Upper lobe of left lung (tissue), 6 donors: ENCODE data around the gene TBC1D1. TPM values are rescaled to one million over a fixed set of nuclear protein-coding genes. Genes with fewer than 3 reads are reported as not detected.

ENCODE experiments used
- ATAC-seq, 2 donors: fragments of 200-7000 bp; cut with Tn5 transposase; one replicate each; pipeline ENCODE4 v1.9.1; 2022; ENCODE audit warnings: mild to moderate bottlenecking in 2 of 2, moderate library complexity in 2 of 2; ENCODE audit not compliant: low FRiP score in 2 of 2
- DNase-seq, 2 donors: peaks; one replicate each; pipeline ENCODE4 v3.0.0-alpha.2; 2019 to 2020
- H3K27ac ChIP-seq, 4 donors: fragments of 200-600 bp; sonication (generic); one replicate each; pipeline ENCODE4 v1.5.1; 2016 to 2019
- H3K27me3 ChIP-seq, 4 donors: fragments of 200-600 bp; sonication (generic); one replicate each; pipeline ENCODE4 v1.5.1; 2017 to 2019
- H3K36me3 ChIP-seq, 4 donors: fragments of 200-600 bp; sonication (generic); one replicate each; pipeline ENCODE4 v1.5.1; 2016 to 2019
- H3K4me1 ChIP-seq, 4 donors: fragments of 200-600 bp; sonication (generic); one replicate each; pipeline ENCODE4 v1.5.1; 2018 to 2019
- H3K4me3 ChIP-seq, 4 donors: fragments of 200-600 bp; sonication (generic); one replicate each; pipeline ENCODE4 v1.5.1; 2017 to 2019; ENCODE audit warnings: mild to moderate bottlenecking in 2 of 4, moderate library complexity in 1 of 4
- H3K9me3 ChIP-seq, 4 donors: fragments of 200-600 bp; sonication (generic); one replicate each; pipeline ENCODE4 v1.5.1; 2018 to 2019
- EP300 ChIP-seq, 4 donors: sonication (generic); formaldehyde crosslinking; IDR thresholded peaks; one replicate each; pipeline ENCODE4 v1.5.1; 2017; ENCODE audit warnings: antibody characterized with exemption in 4 of 4, control low read depth in 2 of 4
- POLR2A ChIP-seq, 4 donors: fragments of 450-650 bp; IDR thresholded peaks; one replicate each; pipeline ENCODE4 v1.5.1; 2016 to 2017; ENCODE audit warnings: antibody characterized with exemption in 4 of 4, mild to moderate bottlenecking in 2 of 4
- POLR2AphosphoS5 ChIP-seq, 2 donors: sonication (generic); formaldehyde crosslinking; IDR thresholded peaks; one replicate each; pipeline ENCODE4 v1.5.1; 2017; ENCODE audit warnings: antibody characterized with exemption in 2 of 2
- WGBS, 2 donors: methylation state at CpG; one replicate each; pipeline ENCODE4 v1.1.5; 2017 to 2018; 5-methylcytosine and 5-hydroxymethylcytosine counted together
- total RNA-seq, 6 donors: library from RNA; depleted of rRNA in 4 of 6; stranded (reverse); fragments of >200 nt in 4 of 6; gene quantifications; one replicate each; pipeline versions ENCODE4 v1.1.0 to v1.2.1, GENCODE V29; 2016 to 2021
- TF ChIP-seq, protein P1 (sequence below), 6 experiments: fragments of 450-650 bp in 4 of 6; fragments of 200-600 bp in 2 of 6; sonication (generic) in 2 of 6; IDR thresholded peaks; one replicate each; pipeline ENCODE4 v1.5.1; 2016 to 2019; ENCODE audit warnings: antibody characterized with exemption in 6 of 6
- donor health status: DM: no; HTN: no; CAD: no; lungs with moderate emphysema.
- donor health status: DM: no; HTN: yes; CAD: no; lungs with severe emphysema.

The TBC1D1 gene
- total RNA-seq, 6 donors from 2014 or later, result 45.1 to 68.1 (median 58.0) TPM

DNA sequence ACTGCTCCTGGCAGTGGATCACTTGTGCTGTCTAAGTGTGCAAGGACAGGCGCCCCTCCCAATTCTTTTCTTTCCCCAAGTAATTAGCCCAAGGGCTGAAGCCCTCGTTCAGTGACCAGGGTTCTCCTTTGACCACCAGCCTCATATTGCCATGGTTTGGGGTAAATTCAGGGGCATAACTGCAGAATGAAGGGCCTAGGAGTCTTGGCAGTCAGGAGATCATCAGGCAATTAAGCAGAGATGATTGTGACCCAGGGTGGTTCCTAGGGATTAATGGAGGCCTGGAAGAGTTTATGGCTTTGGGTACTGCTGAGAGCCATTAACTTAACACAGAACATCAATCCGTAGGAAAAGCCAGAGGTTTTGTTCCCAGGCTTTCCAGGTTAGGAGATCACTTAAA lies 240.0 kb downstream of the TBC1D1 start:
- TF ChIP-seq, protein P1, sequence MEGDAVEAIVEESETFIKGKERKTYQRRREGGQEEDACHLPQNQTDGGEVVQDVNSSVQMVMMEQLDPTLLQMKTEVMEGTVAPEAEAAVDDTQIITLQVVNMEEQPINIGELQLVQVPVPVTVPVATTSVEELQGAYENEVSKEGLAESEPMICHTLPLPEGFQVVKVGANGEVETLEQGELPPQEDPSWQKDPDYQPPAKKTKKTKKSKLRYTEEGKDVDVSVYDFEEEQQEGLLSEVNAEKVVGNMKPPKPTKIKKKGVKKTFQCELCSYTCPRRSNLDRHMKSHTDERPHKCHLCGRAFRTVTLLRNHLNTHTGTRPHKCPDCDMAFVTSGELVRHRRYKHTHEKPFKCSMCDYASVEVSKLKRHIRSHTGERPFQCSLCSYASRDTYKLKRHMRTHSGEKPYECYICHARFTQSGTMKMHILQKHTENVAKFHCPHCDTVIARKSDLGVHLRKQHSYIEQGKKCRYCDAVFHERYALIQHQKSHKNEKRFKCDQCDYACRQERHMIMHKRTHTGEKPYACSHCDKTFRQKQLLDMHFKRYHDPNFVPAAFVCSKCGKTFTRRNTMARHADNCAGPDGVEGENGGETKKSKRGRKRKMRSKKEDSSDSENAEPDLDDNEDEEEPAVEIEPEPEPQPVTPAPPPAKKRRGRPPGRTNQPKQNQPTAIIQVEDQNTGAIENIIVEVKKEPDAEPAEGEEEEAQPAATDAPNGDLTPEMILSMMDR (IDR thresholded peaks at IDR 0.05), result no peak
- no peak for TF ChIP-seq EP300 (IDR thresholded peaks at IDR 0.05)
- no peak for TF ChIP-seq POLR2AphosphoS5 (IDR thresholded peaks at IDR 0.05)
- TF ChIP-seq POLR2A (IDR thresholded peaks at IDR 0.05), result no peak
- Histone ChIP-seq H3K27me3 (no peaks in the 10 kb centered on the region), H3K36me3 (peaks cover 0 to 37% (median 11%) of the 10 kb centered on the region in 4 donors), H3K9me3 (no peaks in the 10 kb centered on the region), H3K4me3 (no peak overlapping the region), H3K4me1 (peaks cover 0 to 3% (median 1%) of the 10 kb centered on the region in 4 donors), H3K27ac (no peak overlapping the region)
- DNase-seq, result no peak
- 81 to 93% methylated on average over 3 of the region's 3 CpGs for WGBS, 2 donors
- no peak for ATAC-seq

DNA sequence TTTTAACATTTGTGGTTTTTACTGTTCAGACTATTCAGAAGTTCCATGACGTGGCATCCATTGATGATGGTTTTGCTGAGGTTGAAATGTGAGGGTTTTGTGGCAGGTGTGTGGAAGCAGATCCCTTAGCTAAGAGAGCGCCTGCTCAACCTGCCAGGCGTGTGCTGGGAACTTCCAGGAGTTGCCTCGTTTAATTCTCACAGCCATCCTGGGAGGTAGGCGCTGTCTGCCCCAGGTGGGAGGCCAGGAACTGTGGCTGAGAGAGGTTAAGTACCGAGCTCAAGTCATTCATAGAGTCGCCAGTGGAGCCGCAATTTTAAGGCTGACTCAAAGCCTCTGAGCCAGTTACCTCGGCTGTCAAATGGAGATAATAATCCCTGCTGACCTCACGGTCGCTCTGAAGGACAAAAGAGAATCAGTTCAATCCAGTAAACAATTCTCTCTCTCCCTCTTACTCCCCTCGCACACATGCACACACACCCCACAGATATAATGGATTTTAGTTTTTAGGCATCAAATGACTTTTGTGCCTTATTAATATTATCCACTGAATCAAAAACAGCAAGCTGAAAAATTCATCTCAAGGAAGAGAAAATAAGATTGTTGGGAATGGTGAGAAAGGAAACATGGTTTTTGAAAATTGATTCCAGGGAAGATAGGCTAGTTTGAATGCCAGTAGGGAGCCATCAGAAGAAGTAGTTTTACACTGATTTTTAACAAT lies 240.6 kb downstream of the TBC1D1 start:
- H3K9me3 ChIP-seq, result no peaks in the 10 kb centered on the region
- 79 to 81% methylated on average over 12 of the region's 12 CpGs for WGBS, 2 donors
- H3K27ac ChIP-seq, result no peak overlapping the region
- TF ChIP-seq POLR2A (IDR thresholded peaks at IDR 0.05) (no peak), EP300 (IDR thresholded peaks at IDR 0.05) (no peak), POLR2AphosphoS5 (IDR thresholded peaks at IDR 0.05) (no peak)
- TF ChIP-seq, protein P1 (IDR thresholded peaks at IDR 0.05), result no peak
- no peak overlapping the region for H3K4me3 ChIP-seq
- no peaks in the 10 kb centered on the region for H3K27me3 ChIP-seq
- DNase-seq (no peak), ATAC-seq (peak in 1 of 2 donors; percentile 3)
- peaks cover 0 to 36% (median 11%) of the 10 kb centered on the region in 4 donors for H3K36me3 ChIP-seq
- peaks cover 0 to 3% (median 1%) of the 10 kb centered on the region in 4 donors for H3K4me1 ChIP-seq

DNA sequence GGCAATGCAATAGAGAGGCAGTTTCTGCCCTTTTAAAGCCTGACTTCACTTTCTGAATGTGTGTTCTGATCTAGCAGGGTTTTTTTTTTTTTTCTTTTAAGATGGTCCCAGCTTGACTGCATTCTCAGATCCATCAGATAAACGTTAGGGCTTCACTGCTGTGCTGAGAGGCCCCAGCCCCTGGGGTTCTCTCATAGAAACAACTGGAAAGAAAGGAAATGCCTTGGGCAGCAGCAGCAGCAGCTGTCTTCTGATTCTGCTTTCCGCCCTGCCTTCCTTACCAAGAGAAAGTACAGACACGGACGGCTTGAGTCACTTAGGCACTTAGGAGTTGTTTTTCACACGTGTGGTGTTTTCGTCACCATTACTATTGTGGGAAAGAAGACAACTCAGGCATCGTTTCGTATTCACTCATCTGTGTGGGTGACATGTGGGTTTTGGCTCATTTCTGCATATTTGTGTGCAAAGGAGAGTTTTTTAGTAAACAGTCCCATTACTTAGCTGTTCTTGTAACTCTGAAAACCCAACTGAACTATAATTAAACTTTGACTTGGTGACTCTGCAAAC lies 241.3 kb downstream of the TBC1D1 start:
- WGBS, 2 donors, result 39 to 65% methylated on average over 8 of the region's 8 CpGs
- peak in 1 of 2 donors; percentile 90 for ATAC-seq
- Histone ChIP-seq H3K4me3 (no peak overlapping the region), H3K36me3 (peaks cover 0 to 38% (median 15%) of the 10 kb centered on the region in 4 donors), H3K4me1 (peaks cover 0 to 3% (median 1%) of the 10 kb centered on the region in 4 donors), H3K27me3 (no peaks in the 10 kb centered on the region), H3K9me3 (no peaks in the 10 kb centered on the region), H3K27ac (no peak overlapping the region)
- peak in 1 of 2 donors; percentile 52 for DNase-seq
- peak in 1 of 4 donors; percentile 12 for TF ChIP-seq EP300 (IDR thresholded peaks at IDR 0.05)
- TF ChIP-seq, protein P1 (IDR thresholded peaks at IDR 0.05), result no peak
- no peak for TF ChIP-seq POLR2A (IDR thresholded peaks at IDR 0.05)
- TF ChIP-seq POLR2AphosphoS5 (IDR thresholded peaks at IDR 0.05), result peak; percentile 33 to 61

DNA sequence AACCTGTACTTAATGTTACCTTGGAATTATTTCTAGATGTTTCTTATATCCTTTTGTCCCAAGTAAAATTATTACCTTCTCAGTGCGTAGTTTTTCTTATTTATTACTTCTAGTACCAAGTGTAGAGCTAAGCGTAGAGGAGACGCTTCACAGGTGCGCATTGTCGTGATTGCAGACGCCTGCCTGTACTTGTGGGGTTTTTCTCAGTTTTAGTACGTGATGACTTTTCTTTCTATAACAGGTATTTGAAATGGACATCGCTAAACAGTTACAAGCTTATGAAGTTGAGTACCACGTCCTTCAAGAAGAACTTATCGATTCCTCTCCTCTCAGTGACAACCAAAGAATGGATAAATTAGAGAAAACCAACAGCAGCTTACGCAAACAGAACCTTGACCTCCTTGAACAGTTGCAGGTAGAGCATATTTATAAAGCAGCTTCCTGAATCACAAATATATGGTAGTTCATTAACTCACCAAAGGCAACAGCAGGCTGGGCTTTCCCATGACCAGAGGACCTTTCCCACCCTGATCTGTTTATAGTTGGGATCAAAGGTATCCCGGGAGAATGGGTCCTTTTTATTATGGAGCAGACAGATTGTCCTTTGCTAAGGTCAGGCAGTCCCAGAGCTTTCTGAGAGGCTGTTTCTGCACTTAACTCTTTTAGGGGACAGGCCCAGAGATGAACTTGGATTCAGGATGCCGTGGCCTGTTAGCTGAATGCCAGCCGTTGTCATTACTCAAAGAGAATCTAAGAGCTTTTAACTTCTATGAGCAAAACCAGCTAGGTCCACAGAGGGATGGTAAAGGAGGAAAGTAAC lies 242.2 kb downstream of the TBC1D1 start:
- Histone ChIP-seq H3K4me1 (peaks cover 0 to 3% (median 1%) of the 10 kb centered on the region in 4 donors), H3K36me3 (peaks cover 0 to 46% (median 19%) of the 10 kb centered on the region in 4 donors), H3K9me3 (no peaks in the 10 kb centered on the region), H3K27me3 (no peaks in the 10 kb centered on the region), H3K4me3 (no peak overlapping the region), H3K27ac (no peak overlapping the region)
- TF ChIP-seq POLR2AphosphoS5 (IDR thresholded peaks at IDR 0.05) (no peak), POLR2A (IDR thresholded peaks at IDR 0.05) (no peak), EP300 (IDR thresholded peaks at IDR 0.05) (no peak)
- TF ChIP-seq, protein P1 (IDR thresholded peaks at IDR 0.05), result no peak
- ATAC-seq (no peak), DNase-seq (no peak)
- WGBS, 2 donors, result 90 to 93% methylated on average over 14 of the region's 14 CpGs
